WTC11 (cell line): ENCODE measurements around the gene CAPRIN1.

ENCODE experiments used
- ATF2 ChIP-seq: sonication (generic); formaldehyde crosslinking; IDR thresholded peaks from 2 replicates; pipeline ENCODE4 v1.8.1; 2022; ENCODE audit warnings: low read depth, missing genetic modification reagents, borderline replicate concordance
- CTCF ChIP-seq: fragments of 200-600 bp; IDR thresholded peaks from 2 replicates; pipeline ENCODE4 v1.8.0; 2022; ENCODE audit warnings: antibody characterized with exemption
- HMGA2 ChIP-seq: fragments of 250-450 bp; sonication (Bioruptor Pico); IDR thresholded peaks from 2 replicates; pipeline ENCODE4 v1.4.0; 2021; ENCODE audit warnings: mild to moderate bottlenecking, moderate library complexity
- ZBTB43 ChIP-seq: sonication (generic); formaldehyde crosslinking; IDR thresholded peaks from 2 replicates; pipeline ENCODE4 v1.8.1; 2023; ENCODE audit warnings: mild to moderate bottlenecking, missing genetic modification reagents
- ZNF416 ChIP-seq: fragments of 250-450 bp; sonication (Bioruptor Pico); IDR thresholded peaks from 2 replicates; pipeline ENCODE4 v1.9.0; 2021; ENCODE audit warnings: mild to moderate bottlenecking, inconsistent platforms
- ZNF512 ChIP-seq: sonication (generic); formaldehyde crosslinking; IDR thresholded peaks from 2 replicates; pipeline ENCODE4 v1.8.1; 2022; ENCODE audit warnings: missing genetic modification reagents, borderline replicate concordance

- TF ChIP-seq ATF2 (CRISPR knock-in tag): no peak
- TF ChIP-seq CTCF: no peak
- TF ChIP-seq ZNF512 (CRISPR knock-in tag): no peak
- no peak for TF ChIP-seq HMGA2
- TF ChIP-seq ZBTB43 (CRISPR knock-in tag): no peak
- no peak for TF ChIP-seq ZNF416 (CRISPR knock-in tag)
These were observed 38.8 kb upstream of the CAPRIN1 start for GRCh38 chr11:34012734-34013133.
